Measurements from ENCODE around the gene PHF2.

PHF2 gene

GRCh38 chr9:93684161-93684765 lies 107.9 kb downstream of the PHF2 start:
- TF ChIP-seq GATA3 (IDR thresholded peaks at IDR 0.05; ENCODE audit: low read depth, low read length) = no peak
- no peak for TF ChIP-seq GATA2 (IDR thresholded peaks at IDR 0.05; ENCODE audit: low read depth, low read length)

GRCh38 chr9:93684806-93685543 lies 108.6 kb downstream of the PHF2 start:
- no peak for TF ChIP-seq GATA2 (IDR thresholded peaks at IDR 0.05; ENCODE audit: low read depth, low read length)

GRCh38 chr9:93686127-93686879 lies 109.9 kb downstream of the PHF2 start:
- TF ChIP-seq GATA3 (IDR thresholded peaks at IDR 0.05; ENCODE audit: low read depth, low read length) = no peak
- TF ChIP-seq GATA2 (IDR thresholded peaks at IDR 0.05; ENCODE audit: low read depth, low read length) = no peak

GRCh38 chr9:93686880-93687236 lies 110.5 kb downstream of the PHF2 start:
- TF ChIP-seq GATA3 (IDR thresholded peaks at IDR 0.05; ENCODE audit: low read depth, low read length) (no peak), GATA2 (IDR thresholded peaks at IDR 0.05; ENCODE audit: low read depth, low read length) (no peak)

GRCh38 chr9:93690618-93691017 lies 114.2 kb downstream of the PHF2 start:
- no peak for TF ChIP-seq GATA2 (IDR thresholded peaks at IDR 0.05; ENCODE audit: low read depth, low read length)
- no peak for TF ChIP-seq GATA3 (IDR thresholded peaks at IDR 0.05; ENCODE audit: low read depth, low read length)

GRCh38 chr9:93693129-93693528 lies 116.7 kb downstream of the PHF2 start:
- TF ChIP-seq GATA2 (IDR thresholded peaks at IDR 0.05; ENCODE audit: low read depth, low read length) (no peak), GATA3 (IDR thresholded peaks at IDR 0.05; ENCODE audit: low read depth, low read length) (no peak)

GRCh38 chr9:93697352-93698139 lies 121.2 kb downstream of the PHF2 start:
- TF ChIP-seq GATA3 (IDR thresholded peaks at IDR 0.05; ENCODE audit: low read depth, low read length) = no peak
- no peak for TF ChIP-seq GATA2 (IDR thresholded peaks at IDR 0.05; ENCODE audit: low read depth, low read length)

GRCh38 chr9:93698140-93698908 lies 121.9 kb downstream of the PHF2 start:
- TF ChIP-seq GATA2 (IDR thresholded peaks at IDR 0.05; ENCODE audit: low read depth, low read length) (no peak), GATA3 (IDR thresholded peaks at IDR 0.05; ENCODE audit: low read depth, low read length) (no peak)

- TF ChIP-seq GATA3 (IDR thresholded peaks at IDR 0.05; ENCODE audit: low read depth, low read length) (no peak), GATA2 (IDR thresholded peaks at IDR 0.05; ENCODE audit: low read depth, low read length) (no peak)
Observed at GRCh38 chr9:93699650-93700049, 123.3 kb downstream of the PHF2 start.

- TF ChIP-seq GATA3 (IDR thresholded peaks at IDR 0.05; ENCODE audit: low read depth, low read length) = no peak
- no peak for TF ChIP-seq GATA2 (IDR thresholded peaks at IDR 0.05; ENCODE audit: low read depth, low read length)
Observed at GRCh38 chr9:93701494-93702218, 125.3 kb downstream of the PHF2 start.

GRCh38 chr9:93702261-93702660 lies 125.9 kb downstream of the PHF2 start:
- TF ChIP-seq GATA2 (IDR thresholded peaks at IDR 0.05; ENCODE audit: low read depth, low read length) (no peak), GATA3 (IDR thresholded peaks at IDR 0.05; ENCODE audit: low read depth, low read length) (no peak)

GRCh38 chr9:93708289-93708986 lies 132.1 kb downstream of the PHF2 start:
- TF ChIP-seq GATA3 (IDR thresholded peaks at IDR 0.05; ENCODE audit: low read depth, low read length) = no peak
- TF ChIP-seq GATA2 (IDR thresholded peaks at IDR 0.05; ENCODE audit: low read depth, low read length) = no peak
